ENCODE measurements around the gene KTN1. TPM values are rescaled to one million over a fixed set of nuclear protein-coding genes. Genes with fewer than 3 reads are reported as not detected.

The KTN1 gene
- total RNA-seq, result 135 and 137 TPM in 2 replicates

- no peaks in the 10 kb centered on the region for H3K9me3 Mint-ChIP-seq
Observed at GRCh38 chr14:55579724-55580469, at the start of gene KTN1. Gene KTN1, plus strand, starts transcription at chr14:55580207. Its CDS starts 31,842 bp downstream, at chr14:55612049.

GRCh38 chr14:55530464-55530863, 49.5 kb upstream of the KTN1 start:
- H3K9me3 Mint-ChIP-seq, result no peaks in the 10 kb centered on the region
- H3K27ac Mint-ChIP-seq, result no peak overlapping the region
- DNase-seq (ENCODE audit: low spot score), result no peak
- H3K4me3 Mint-ChIP-seq (ENCODE audit: low read depth), result no peak overlapping the region
- H3K36me3 Mint-ChIP-seq (ENCODE audit: low read depth), result no peaks in the 10 kb centered on the region
- intact Hi-C loops (cut with micrococcal nuclease), result no loop called here
- H3K4me1 Mint-ChIP-seq (ENCODE audit: low read depth), result peaks cover 2% of the 10 kb centered on the region
- peaks cover 5% of the 10 kb centered on the region for H3K27me3 Mint-ChIP-seq (ENCODE audit: low read depth)

More at GRCh38 chr14:55579724-55580469, at the start of gene KTN1:
- peak; percentile 80 for DNase-seq (ENCODE audit: low spot score)
- Mint-ChIP-seq H3K27me3 (ENCODE audit: low read depth) (no peaks in the 10 kb centered on the region), H3K4me3 (ENCODE audit: low read depth) (peak within 1 kb of the TSS; percentile 90), H3K36me3 (ENCODE audit: low read depth) (peaks cover 3% of the 10 kb centered on the region), H3K27ac (peak within 1 kb of the TSS; percentile 86), H3K4me1 (ENCODE audit: low read depth) (peaks cover 33% of the 10 kb centered on the region)
- intact Hi-C loops (cut with micrococcal nuclease), result loop anchor here (2.0 to 10.0 kb wide), 3 partner anchors 62 to 305 kb away; partner anchors contain the start of gene FBXO34

- intact Hi-C loops (cut with micrococcal nuclease), result no loop called here
- peaks cover 2% of the 10 kb centered on the region for H3K4me1 Mint-ChIP-seq (ENCODE audit: low read depth)
- peaks cover 4% of the 10 kb centered on the region for H3K36me3 Mint-ChIP-seq (ENCODE audit: low read depth)
- H3K4me3 Mint-ChIP-seq (ENCODE audit: low read depth), result no peak overlapping the region
- DNase-seq (ENCODE audit: low spot score), result no peak
- H3K27me3 Mint-ChIP-seq (ENCODE audit: low read depth), result peaks cover 5% of the 10 kb centered on the region
- peaks cover 5% of the 10 kb centered on the region for H3K9me3 Mint-ChIP-seq
- no peak overlapping the region for H3K27ac Mint-ChIP-seq
Observed at GRCh38 chr14:55532645-55533344, 47.2 kb upstream of the KTN1 start.

GRCh38 chr14:55533960-55534359, 46.0 kb upstream of the KTN1 start:
- DNase-seq (ENCODE audit: low spot score), result no peak
- Mint-ChIP-seq H3K27me3 (ENCODE audit: low read depth) (peaks cover 2% of the 10 kb centered on the region), H3K4me3 (ENCODE audit: low read depth) (no peak overlapping the region), H3K36me3 (ENCODE audit: low read depth) (peaks cover 4% of the 10 kb centered on the region), H3K27ac (no peak overlapping the region), H3K4me1 (ENCODE audit: low read depth) (peaks cover 2% of the 10 kb centered on the region), H3K9me3 (peaks cover 5% of the 10 kb centered on the region)
- intact Hi-C loops (cut with micrococcal nuclease), result no loop called here

- peaks cover 5% of the 10 kb centered on the region for H3K9me3 Mint-ChIP-seq
- H3K27ac Mint-ChIP-seq, result no peak overlapping the region
- no peak overlapping the region for H3K4me3 Mint-ChIP-seq (ENCODE audit: low read depth)
- peaks cover 4% of the 10 kb centered on the region for H3K36me3 Mint-ChIP-seq (ENCODE audit: low read depth)
- intact Hi-C loops (cut with micrococcal nuclease), result no loop called here
- no peak for DNase-seq (ENCODE audit: low spot score)
- peaks cover 2% of the 10 kb centered on the region for H3K27me3 Mint-ChIP-seq (ENCODE audit: low read depth)
- peaks cover 4% of the 10 kb centered on the region for H3K4me1 Mint-ChIP-seq (ENCODE audit: low read depth)
Observed at GRCh38 chr14:55535516-55536203, 44.3 kb upstream of the KTN1 start.

- peaks cover 9% of the 10 kb centered on the region for H3K4me1 Mint-ChIP-seq (ENCODE audit: low read depth)
- peaks cover 5% of the 10 kb centered on the region for H3K9me3 Mint-ChIP-seq
- H3K4me3 Mint-ChIP-seq (ENCODE audit: low read depth), result no peak overlapping the region
- peaks cover 4% of the 10 kb centered on the region for H3K36me3 Mint-ChIP-seq (ENCODE audit: low read depth)
- no peak overlapping the region for H3K27ac Mint-ChIP-seq
- intact Hi-C loops (cut with micrococcal nuclease), result no loop called here
- H3K27me3 Mint-ChIP-seq (ENCODE audit: low read depth), result peaks cover 2% of the 10 kb centered on the region
- DNase-seq (ENCODE audit: low spot score), result no peak
Observed at GRCh38 chr14:55536204-55536708, 43.8 kb upstream of the KTN1 start.

- intact Hi-C loops (cut with micrococcal nuclease), result no loop called here
- Mint-ChIP-seq H3K27me3 (ENCODE audit: low read depth) (peaks cover 2% of the 10 kb centered on the region), H3K27ac (no peak overlapping the region), H3K9me3 (peaks cover 5% of the 10 kb centered on the region), H3K36me3 (ENCODE audit: low read depth) (peaks cover 4% of the 10 kb centered on the region), H3K4me1 (ENCODE audit: low read depth) (peaks cover 16% of the 10 kb centered on the region), H3K4me3 (ENCODE audit: low read depth) (no peak overlapping the region)
- DNase-seq (ENCODE audit: low spot score), result no peak
Observed at GRCh38 chr14:55537782-55538181, 42.2 kb upstream of the KTN1 start.

- intact Hi-C loops (cut with micrococcal nuclease), result loop anchor here (10.0 kb wide), 1 partner anchor 75 kb away; no protein-coding TSS in a partner anchor
- Mint-ChIP-seq H3K27me3 (ENCODE audit: low read depth) (peaks cover 6% of the 10 kb centered on the region), H3K4me3 (ENCODE audit: low read depth) (no peak overlapping the region), H3K9me3 (peaks cover 5% of the 10 kb centered on the region), H3K36me3 (ENCODE audit: low read depth) (peaks cover 4% of the 10 kb centered on the region), H3K27ac (no peak overlapping the region), H3K4me1 (ENCODE audit: low read depth) (peaks cover 14% of the 10 kb centered on the region)
- no peak for DNase-seq (ENCODE audit: low spot score)
Observed at GRCh38 chr14:55539975-55540374, 40.0 kb upstream of the KTN1 start.

GRCh38 chr14:55540847-55541773, 38.9 kb upstream of the KTN1 start:
- DNase-seq (ENCODE audit: low spot score), result no peak
- peaks cover 7% of the 10 kb centered on the region for H3K27me3 Mint-ChIP-seq (ENCODE audit: low read depth)
- intact Hi-C loops (cut with micrococcal nuclease), result loop anchor here (10.0 kb wide), 1 partner anchor 76 kb away; no protein-coding TSS in a partner anchor
- peaks cover 5% of the 10 kb centered on the region for H3K9me3 Mint-ChIP-seq
- H3K27ac Mint-ChIP-seq, result no peak overlapping the region
- H3K4me3 Mint-ChIP-seq (ENCODE audit: low read depth), result no peak overlapping the region
- peaks cover 4% of the 10 kb centered on the region for H3K36me3 Mint-ChIP-seq (ENCODE audit: low read depth)
- H3K4me1 Mint-ChIP-seq (ENCODE audit: low read depth), result peaks cover 14% of the 10 kb centered on the region

- Mint-ChIP-seq H3K27me3 (ENCODE audit: low read depth) (peaks cover 7% of the 10 kb centered on the region), H3K27ac (no peak overlapping the region), H3K36me3 (ENCODE audit: low read depth) (no peaks in the 10 kb centered on the region), H3K4me1 (ENCODE audit: low read depth) (peaks cover 12% of the 10 kb centered on the region), H3K9me3 (no peaks in the 10 kb centered on the region), H3K4me3 (ENCODE audit: low read depth) (no peak overlapping the region)
- DNase-seq (ENCODE audit: low spot score), result no peak
- intact Hi-C loops (cut with micrococcal nuclease), result loop anchor here (10.0 kb wide), 1 partner anchor 81 kb away; no protein-coding TSS in a partner anchor
Observed at GRCh38 chr14:55545779-55546178, 34.2 kb upstream of the KTN1 start.

GRCh38 chr14:55546212-55546874, 33.7 kb upstream of the KTN1 start:
- no peaks in the 10 kb centered on the region for H3K9me3 Mint-ChIP-seq
- no peak overlapping the region for H3K4me3 Mint-ChIP-seq (ENCODE audit: low read depth)
- no peak overlapping the region for H3K27ac Mint-ChIP-seq
- H3K36me3 Mint-ChIP-seq (ENCODE audit: low read depth), result no peaks in the 10 kb centered on the region
- peaks cover 7% of the 10 kb centered on the region for H3K27me3 Mint-ChIP-seq (ENCODE audit: low read depth)
- intact Hi-C loops (cut with micrococcal nuclease), result loop anchor here (10.0 kb wide), 1 partner anchor 82 kb away; no protein-coding TSS in a partner anchor
- peaks cover 8% of the 10 kb centered on the region for H3K4me1 Mint-ChIP-seq (ENCODE audit: low read depth)
- DNase-seq (ENCODE audit: low spot score), result no peak
